ENCODE measurements around the gene VSIG10L2. TPM values are rescaled to one million over a fixed set of nuclear protein-coding genes. Genes with fewer than 3 reads are reported as not detected.

The VSIG10L2 gene
- total RNA-seq, 1 experiment from 2014 or later: not detected

- Histone ChIP-seq H3K4me2 (ENCODE audit: insufficient read depth, insufficient read length, low read length) (no peak overlapping the region), H2AFZ (ENCODE audit: low read length) (no peak overlapping the region), H3K27ac (ENCODE audit: insufficient read length, low read depth, low read length) (no peak overlapping the region), H4K5ac (ENCODE audit: insufficient read length, low read depth, low read length) (no peak overlapping the region), H2BK12ac (ENCODE audit: insufficient read length, low read depth, low read length) (no peak overlapping the region), H2AK5ac (ENCODE audit: insufficient read length, low read length) (no peak overlapping the region), H3K4ac (ENCODE audit: low read depth, low read length) (no peak overlapping the region), H2BK15ac (ENCODE audit: low read depth, low read length) (no peak overlapping the region), H3K79me2 (ENCODE audit: insufficient read depth, low read length) (no peaks in the 10 kb centered on the region), H2BK5ac (ENCODE audit: insufficient read length, low read length) (no peak overlapping the region), H2BK120ac (ENCODE audit: low read depth, low read length, poor library complexity, severe bottlenecking) (no peak overlapping the region), H4K8ac (replicated peaks; ENCODE audit: insufficient read length, low read depth, low read length) (no peak overlapping the region), H3K23ac (ENCODE audit: insufficient read length, low read depth, low read length) (no peak overlapping the region), H3K56ac (ENCODE audit: insufficient read length, low read depth, low read length) (no peak overlapping the region), H3K27me3 (ENCODE audit: insufficient read depth, low read length) (no peaks in the 10 kb centered on the region), H4K91ac (ENCODE audit: insufficient read length, low read depth, low read length) (no peak overlapping the region), H3T11ph (ENCODE audit: low read length) (no peak overlapping the region), H3K14ac (ENCODE audit: insufficient read depth, low read length) (no peak overlapping the region), H2BK20ac (ENCODE audit: low read depth, low read length, poor library complexity, severe bottlenecking) (no peak overlapping the region), H3K4me1 (ENCODE audit: insufficient read depth, low read length) (no peaks in the 10 kb centered on the region), H4K20me1 (ENCODE audit: control insufficient read depth, insufficient read depth, insufficient read length) (no peaks in the 10 kb centered on the region), H3K23me2 (ENCODE audit: insufficient read length, low read depth, low read length, poor library complexity, severe bottlenecking) (no peaks in the 10 kb centered on the region), H3K18ac (ENCODE audit: insufficient read length, low read depth, low read length) (no peak overlapping the region), H3K9ac (ENCODE audit: extremely low read depth, insufficient read length, low read length) (no peak overlapping the region), H3K9me3 (ENCODE audit: control insufficient read depth, low read depth, low read length) (no peaks in the 10 kb centered on the region), H3K79me1 (ENCODE audit: insufficient read depth, low read depth, low read length, poor library complexity, severe bottlenecking) (no peaks in the 10 kb centered on the region)
- TF ChIP-seq CTCF (conservative IDR thresholded peaks at IDR 0.05): no peak
- no peak overlapping the region for H3K4me3 Mint-ChIP-seq
- H3K27me3 Mint-ChIP-seq (ENCODE audit: low read depth): no peaks in the 10 kb centered on the region; the same call in 1 of the 2 replicates
- no peak for DNase-seq
- no CpG with 5 or more reads among the region's 22 CpGs for WGBS (ENCODE audit: extremely low coverage, insufficient read length, low lambda C conversion rate)
- peaks cover 8 to 19% of the 10 kb centered on the region in 2 experiments for H3K4me1 Mint-ChIP-seq
- no peaks in the 10 kb centered on the region for H3K9me3 Mint-ChIP-seq
- H3K36me3 Mint-ChIP-seq (ENCODE audit: insufficient read depth in 1 of 3, low read depth in 3 of 3): no peaks in the 10 kb centered on the region
- peak overlapping the region in 2 of 3 experiments; percentile 34 to 56; a peak in 2 of 7 replicates for H3K27ac Mint-ChIP-seq
These were observed 3.7 kb downstream of the VSIG10L2 start for GRCh38 chr11:125949271-125950177.

Data from H9 (cell line).